ENCODE measurements around the gene PDX1.
"Not testable (repeated sequence)": the region's sequence is repeated elsewhere in the genome, so short reads cannot be mapped to it uniquely, and the experiment has no call there.

The PDX1 gene

GRCh38 chr13:27956576-27957300, 36.9 kb downstream of the PDX1 start:
- DNase-seq (ENCODE audit: low spot score), result no peak

DNA sequence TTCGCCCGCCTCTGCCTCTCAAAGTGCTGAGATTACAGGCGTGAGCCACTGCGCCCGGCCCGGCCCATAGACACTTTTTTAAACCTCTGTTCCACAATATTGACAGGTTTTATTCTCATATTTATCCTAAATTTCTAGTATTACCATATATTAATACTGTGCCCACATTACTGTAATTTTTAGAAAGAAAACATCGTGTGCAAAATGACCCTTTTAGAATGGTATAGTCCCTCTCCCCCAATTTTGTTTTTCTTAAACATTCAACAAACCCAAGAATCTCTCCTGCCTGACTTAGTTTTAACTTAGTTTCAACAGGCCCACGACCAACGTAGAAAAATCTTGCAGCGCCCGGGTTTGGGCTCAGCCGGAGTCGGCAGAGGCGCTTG, 40.2 kb downstream of the PDX1 start:
- DNase-seq (ENCODE audit: low spot score), result no peak

GRCh38 chr13:27960362-27961226, 40.8 kb downstream of the PDX1 start:
- peak; percentile 35 for DNase-seq (ENCODE audit: low spot score)

DNA sequence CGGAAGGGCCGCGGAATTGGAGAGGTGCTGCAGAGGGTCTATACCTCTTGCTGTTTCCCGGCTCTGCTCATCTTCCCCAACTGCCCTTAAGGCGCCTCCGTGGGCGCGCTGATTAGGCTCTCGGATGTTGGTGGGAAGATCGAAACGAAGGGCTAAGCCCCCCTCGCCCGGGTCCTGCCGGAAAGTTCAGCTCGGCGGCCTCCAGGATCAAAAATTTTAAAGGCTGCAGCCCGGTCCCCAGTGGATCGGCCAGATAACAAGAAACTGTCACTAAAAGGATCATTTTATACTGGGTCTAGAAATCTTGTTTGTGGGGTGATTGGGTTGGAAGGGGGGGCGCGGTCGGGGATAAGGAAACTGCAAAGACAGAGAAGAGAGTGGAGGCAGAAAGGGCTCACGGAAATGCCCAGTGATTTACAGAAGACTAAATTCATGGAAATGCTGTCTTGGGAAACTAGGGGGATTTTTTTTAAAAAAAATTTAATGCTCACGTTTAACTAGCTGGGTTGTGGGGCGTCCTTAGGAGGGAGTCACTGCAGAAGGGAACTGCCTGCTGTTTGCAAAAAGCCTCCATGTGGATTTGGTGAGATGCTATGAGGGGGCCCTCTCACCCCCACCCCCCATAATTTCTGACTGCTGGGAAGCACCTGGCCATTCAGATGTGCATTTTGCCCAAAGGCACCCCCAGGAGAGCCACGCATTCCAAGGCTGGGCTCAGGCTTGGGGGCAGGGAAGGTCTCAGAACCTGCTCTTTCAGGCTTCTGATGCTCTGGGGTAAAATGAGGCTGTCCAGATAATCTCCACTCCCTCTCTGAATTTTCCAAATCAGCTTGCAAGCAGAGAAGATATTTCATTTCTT, 41.7 kb downstream of the PDX1 start:
- DNase-seq (ENCODE audit: low spot score), result no peak

GRCh38 chr13:27962128-27962841, 42.5 kb downstream of the PDX1 start:
- no peak for DNase-seq (ENCODE audit: low spot score)

GRCh38 chr13:27962982-27963381, 43.2 kb downstream of the PDX1 start:
- DNase-seq (ENCODE audit: low spot score), result no peak

DNA sequence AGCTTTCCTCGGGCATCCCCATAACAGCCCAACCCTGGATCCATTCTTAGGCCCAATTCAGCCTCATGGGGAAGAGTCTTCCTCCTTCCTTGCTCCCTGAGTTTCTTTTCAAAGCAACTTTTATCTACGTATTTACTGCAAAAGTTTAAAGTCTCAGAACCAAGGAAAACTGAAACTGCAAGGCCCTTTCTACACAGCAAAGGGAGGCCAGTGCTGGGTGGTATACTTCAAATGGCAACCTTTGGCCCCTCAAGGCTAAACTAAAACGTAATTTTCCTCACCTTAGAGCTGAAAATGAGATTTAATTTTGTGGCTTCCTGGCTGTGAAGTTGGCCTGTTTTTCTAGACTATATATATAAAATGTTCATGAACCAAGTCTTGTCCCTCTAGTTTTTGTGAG, 43.7 kb downstream of the PDX1 start:
- no peak for DNase-seq (ENCODE audit: low spot score)

- not testable (repeated sequence) for DNase-seq (ENCODE audit: low spot score)
Measured at GRCh38 chr13:27964206-27964605, 44.4 kb downstream of the PDX1 start.

DNA sequence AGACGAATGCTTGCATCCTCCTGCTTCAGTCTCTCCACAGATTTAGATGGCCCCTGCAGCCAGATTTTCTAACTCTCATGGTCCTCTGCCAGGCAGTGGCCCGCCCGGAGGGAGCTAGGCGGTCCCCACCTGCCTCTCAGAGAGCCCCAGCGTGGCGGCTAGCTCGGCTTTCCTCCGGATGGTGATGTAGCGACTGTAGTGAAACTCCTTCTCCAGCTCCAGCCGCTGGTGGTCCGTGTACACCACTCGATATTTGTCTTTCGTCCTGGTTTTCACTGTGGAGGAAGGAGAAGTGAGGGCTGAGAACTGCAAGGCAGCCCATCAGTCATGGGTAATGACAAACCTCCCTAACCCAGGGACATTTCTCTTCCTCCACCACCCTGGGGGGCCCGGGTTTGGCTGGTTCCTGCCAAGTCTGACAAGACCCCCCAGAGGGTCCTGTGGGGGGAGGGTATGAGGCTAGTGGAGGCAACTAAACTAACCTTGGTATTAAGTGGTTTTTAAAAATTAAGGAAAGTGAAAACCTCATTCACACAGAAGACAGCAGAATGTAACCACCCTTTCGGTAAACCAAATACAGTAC, 45.0 kb downstream of the PDX1 start:
- DNase-seq (ENCODE audit: low spot score), result no peak

GRCh38 chr13:27965343-27965739, 45.5 kb downstream of the PDX1 start:
- no peak for DNase-seq (ENCODE audit: low spot score)

GRCh38 chr13:27965740-27966640, 46.2 kb downstream of the PDX1 start:
- no peak for DNase-seq (ENCODE audit: low spot score)

DNA sequence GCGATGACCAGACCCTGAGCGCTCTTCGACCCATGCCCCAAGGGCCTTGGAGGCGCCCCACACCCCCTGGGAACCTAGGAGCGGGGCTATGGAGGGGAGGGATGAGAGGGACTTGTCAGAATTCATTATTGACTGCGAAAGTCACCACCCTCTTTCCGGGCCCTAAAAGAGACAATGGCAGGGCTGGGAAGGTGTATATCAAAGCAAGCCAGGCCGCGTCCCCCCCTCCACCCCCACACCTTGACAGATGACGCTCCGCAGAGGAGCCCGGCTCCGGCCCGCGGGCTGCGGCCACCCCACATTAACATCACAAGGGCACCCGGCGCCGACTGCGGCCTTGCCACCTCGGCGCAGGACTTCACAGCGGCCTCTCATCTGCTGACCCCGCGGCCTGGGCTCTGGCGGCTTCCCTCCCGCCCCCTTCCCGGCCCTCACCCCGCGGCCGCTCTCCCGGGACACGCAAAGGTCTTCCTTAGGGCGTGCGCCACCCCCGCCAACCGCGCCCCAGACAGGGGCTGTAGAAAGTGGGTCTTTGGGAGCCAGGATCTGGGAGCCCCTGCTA, 46.9 kb downstream of the PDX1 start:
- no peak for DNase-seq (ENCODE audit: low spot score)

- no peak for DNase-seq (ENCODE audit: low spot score)
Measured at GRCh38 chr13:27967203-27967735, 47.5 kb downstream of the PDX1 start.

GRCh38 chr13:27967736-27968315, 48.0 kb downstream of the PDX1 start:
- no peak for DNase-seq (ENCODE audit: low spot score)

GRCh38 chr13:27968316-27969081, 48.7 kb downstream of the PDX1 start:
- no peak for DNase-seq (ENCODE audit: low spot score)

DNA sequence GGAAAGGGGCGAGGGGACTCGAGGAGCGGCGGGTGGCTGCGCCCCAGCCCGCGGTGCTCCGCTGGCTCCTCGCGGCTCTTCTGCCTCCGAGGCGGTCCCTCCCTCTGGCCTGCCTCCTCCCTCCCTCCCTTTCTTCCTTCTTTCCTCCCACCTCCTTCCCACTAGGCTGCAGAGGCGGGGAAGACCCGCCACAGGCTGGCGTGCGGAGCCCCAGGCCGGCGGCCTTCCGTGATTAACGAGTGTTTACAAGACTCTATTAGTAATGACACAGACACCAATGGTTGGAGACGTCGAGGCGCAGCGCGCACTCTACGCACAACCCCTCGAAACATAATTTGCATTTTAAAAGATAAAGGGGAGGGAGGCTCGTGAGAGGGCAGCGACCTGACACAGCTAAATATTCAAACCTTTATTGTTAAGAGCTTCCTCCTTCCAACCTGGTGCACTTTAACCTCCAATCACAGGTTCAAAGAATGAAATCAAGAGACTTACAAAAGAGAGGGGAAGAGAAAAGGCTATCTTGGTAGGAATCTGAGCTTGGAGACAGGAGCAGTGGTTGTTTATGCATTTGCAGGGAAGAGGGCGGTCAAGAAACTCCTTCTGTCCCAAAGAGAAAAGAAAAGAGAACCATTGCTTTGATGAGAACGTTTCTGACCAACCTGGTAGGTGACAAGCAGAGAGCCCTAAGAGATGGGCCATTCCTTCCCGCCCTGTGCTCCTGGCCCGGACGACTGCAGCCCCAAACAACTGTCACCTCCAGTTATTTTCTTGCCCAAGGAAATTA, 49.5 kb downstream of the PDX1 start, which contains the start of gene CDX2:
Gene CDX2, minus strand, starts transcription at position 234 of the 784 bp plus-strand sequence. CDS start 309 bp downstream, outside the sequence.
- DNase-seq (ENCODE audit: low spot score), result no peak

DNA sequence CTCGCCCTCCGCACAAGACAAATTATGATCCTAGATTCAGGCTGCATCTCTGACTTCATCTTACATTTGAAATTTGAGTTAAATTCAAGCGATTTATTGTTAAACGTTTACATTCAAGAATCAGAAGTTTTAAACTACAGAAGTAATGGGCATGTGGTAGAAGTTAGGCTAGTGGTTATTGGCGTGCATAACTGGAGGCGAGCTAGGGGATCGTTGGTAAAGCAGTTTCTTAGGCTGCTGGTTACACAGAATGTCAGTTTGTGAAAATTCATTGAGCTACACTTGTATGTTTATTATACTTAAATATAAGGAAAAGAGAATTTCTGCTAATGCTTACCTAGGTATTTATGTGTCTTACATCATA, 50.0 kb downstream of the PDX1 start:
- no peak for DNase-seq (ENCODE audit: low spot score)
